Central memory CD8-positive, alpha-beta T cell (primary cell): ENCODE measurements around the gene TMPRSS11D.

Experiments used
- ATAC-seq: fragments of 150-1000 bp; cut with Tn5 transposase; replicated peaks from 2 replicates; pipeline ENCODE4 v1.10.0; 2022; ENCODE audit warnings: mild to moderate bottlenecking, moderate FRiP score, moderate number of reproducible peaks; ENCODE audit not compliant: poor library complexity, severe bottlenecking; ENCODE audit errors: extremely low read depth
- DNase-seq, 2 donors: peaks; one replicate each; pipeline ENCODE4 v3.0.0; 2021; ENCODE audit warnings: low spot score in 2 of 2
- H3K27ac Mint-ChIP-seq: one replicate; pipeline ENCODE4 v1.8.0; 2022; ENCODE audit warnings: low read depth, mild to moderate bottlenecking, moderate library complexity, mixed read lengths
- H3K27me3 Mint-ChIP-seq: one replicate; pipeline ENCODE4 v1.8.0; 2022; ENCODE audit warnings: mixed read lengths
- H3K36me3 Mint-ChIP-seq: one replicate; pipeline ENCODE4 v1.8.0; 2022; ENCODE audit warnings: mild to moderate bottlenecking, moderate library complexity, mixed read lengths; ENCODE audit not compliant: insufficient read depth
- H3K4me1 Mint-ChIP-seq: one replicate; pipeline ENCODE4 v1.8.0; 2022; ENCODE audit warnings: mixed read lengths
- H3K4me3 Mint-ChIP-seq: one replicate; pipeline ENCODE4 v1.8.0; 2022; ENCODE audit warnings: mild to moderate bottlenecking, moderate library complexity, mixed read lengths
- H3K9me3 Mint-ChIP-seq: one replicate; pipeline ENCODE4 v1.8.0; 2022; ENCODE audit warnings: mixed read lengths

The TMPRSS11D gene

DNA sequence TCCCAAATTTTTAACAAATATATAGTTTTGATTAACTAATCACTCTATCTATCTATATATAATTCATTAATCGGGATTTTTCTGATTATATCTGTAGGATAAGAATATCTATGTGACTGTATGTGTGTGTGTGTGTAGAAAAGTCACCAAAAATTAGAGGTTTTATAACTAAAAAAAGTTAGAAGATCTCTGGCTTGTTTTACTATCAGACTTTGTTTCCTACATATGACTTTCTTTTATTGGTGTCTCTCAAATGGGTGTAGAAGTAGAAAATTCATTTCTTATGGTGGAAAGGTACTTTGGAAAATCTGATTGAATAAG is 26.7 kb upstream of the TMPRSS11D start:
- no peak for ATAC-seq
- H3K4me3 Mint-ChIP-seq = no peak overlapping the region

DNA sequence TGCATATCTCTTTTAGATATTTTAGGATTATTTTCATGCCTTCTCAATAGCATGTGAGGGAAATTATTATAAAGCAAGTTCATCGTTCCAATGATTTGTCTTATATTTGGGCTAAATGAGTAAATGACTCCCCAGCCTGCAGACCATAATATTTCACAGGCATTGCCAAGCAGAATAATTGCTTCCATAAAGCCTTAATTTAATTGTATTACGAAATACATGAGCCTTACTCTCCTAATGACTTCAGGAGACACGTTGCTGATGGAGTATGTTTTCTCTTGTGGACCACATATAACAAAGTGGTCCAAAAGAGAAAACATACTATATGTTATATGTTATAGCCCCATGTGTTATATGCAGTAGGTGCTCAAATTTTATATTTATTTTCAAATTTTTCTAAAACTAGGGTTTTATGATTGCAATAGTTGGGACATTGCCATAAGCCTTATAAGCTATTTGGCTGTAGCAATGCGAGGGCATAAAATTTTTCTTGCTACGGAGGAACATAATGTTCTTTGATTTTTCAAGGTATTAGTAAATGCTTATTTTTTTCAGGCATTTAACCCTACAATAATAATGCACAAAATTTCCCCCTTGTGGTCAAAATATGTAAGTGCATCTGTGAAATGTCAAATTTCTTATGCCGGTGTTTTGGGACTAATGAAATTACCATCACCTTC is 26.2 kb upstream of the TMPRSS11D start:
- ATAC-seq = no peak
- Mint-ChIP-seq H3K4me1 (no peaks in the 10 kb centered on the region), H3K27ac (no peak overlapping the region), H3K9me3 (no peaks in the 10 kb centered on the region), H3K4me3 (no peak overlapping the region), H3K36me3 (no peaks in the 10 kb centered on the region), H3K27me3 (peaks cover 27% of the 10 kb centered on the region)
- DNase-seq = no peak

More for the DNA sequence above, 26.7 kb upstream of the TMPRSS11D start:
- Mint-ChIP-seq H3K9me3 (no peaks in the 10 kb centered on the region), H3K36me3 (no peaks in the 10 kb centered on the region), H3K27me3 (peaks cover 29% of the 10 kb centered on the region), H3K4me1 (no peaks in the 10 kb centered on the region), H3K27ac (no peak overlapping the region)
- DNase-seq = no peak

DNA sequence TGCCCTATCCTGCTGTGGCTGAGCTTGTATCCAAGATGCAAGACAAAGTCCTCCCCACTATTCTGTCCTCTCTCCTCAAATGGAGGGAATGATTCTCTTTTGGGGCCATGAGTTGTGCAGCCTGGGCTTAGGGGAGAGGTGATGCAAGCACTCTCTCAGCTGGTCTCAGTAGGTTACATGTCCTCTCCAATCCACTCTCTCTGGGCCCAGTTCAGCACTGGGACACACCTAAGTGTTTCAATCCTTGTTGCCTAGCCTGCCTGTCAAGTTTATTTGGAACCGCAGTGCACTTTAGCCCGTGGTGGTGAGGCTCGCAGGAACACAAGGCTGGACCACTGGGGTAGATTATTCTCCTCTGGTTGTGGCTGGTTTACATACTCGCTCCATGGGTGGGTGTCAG is 23.8 kb upstream of the TMPRSS11D start:
- DNase-seq (no peak), ATAC-seq (no peak)
- H3K27me3 Mint-ChIP-seq = peaks cover 14% of the 10 kb centered on the region
- no peaks in the 10 kb centered on the region for H3K4me1 Mint-ChIP-seq
- no peaks in the 10 kb centered on the region for H3K9me3 Mint-ChIP-seq
- no peak overlapping the region for H3K4me3 Mint-ChIP-seq
- no peak overlapping the region for H3K27ac Mint-ChIP-seq
- no peaks in the 10 kb centered on the region for H3K36me3 Mint-ChIP-seq

DNA sequence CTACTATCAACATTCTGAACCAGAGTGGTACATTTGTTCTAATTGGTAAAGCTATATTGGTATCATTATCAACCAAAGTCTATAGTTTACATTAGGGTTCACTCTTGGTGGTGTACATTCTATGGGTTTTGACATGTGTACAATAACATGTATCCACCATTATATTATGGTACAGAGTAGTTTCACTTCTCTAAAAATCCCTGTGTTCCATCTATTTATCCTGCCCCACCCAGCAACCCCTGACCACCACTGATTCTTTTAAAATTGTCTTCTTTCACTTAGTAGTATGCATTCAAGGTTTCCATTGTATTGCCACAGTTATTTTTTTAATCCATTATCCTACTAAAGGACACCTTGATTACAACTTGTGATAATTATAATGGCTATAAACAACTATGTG is 15.3 kb upstream of the TMPRSS11D start:
- Mint-ChIP-seq H3K4me3 (no peak overlapping the region), H3K4me1 (no peaks in the 10 kb centered on the region), H3K27ac (no peak overlapping the region), H3K36me3 (no peaks in the 10 kb centered on the region), H3K9me3 (no peaks in the 10 kb centered on the region), H3K27me3 (no peaks in the 10 kb centered on the region)
- no peak for ATAC-seq
- DNase-seq = no peak

DNA sequence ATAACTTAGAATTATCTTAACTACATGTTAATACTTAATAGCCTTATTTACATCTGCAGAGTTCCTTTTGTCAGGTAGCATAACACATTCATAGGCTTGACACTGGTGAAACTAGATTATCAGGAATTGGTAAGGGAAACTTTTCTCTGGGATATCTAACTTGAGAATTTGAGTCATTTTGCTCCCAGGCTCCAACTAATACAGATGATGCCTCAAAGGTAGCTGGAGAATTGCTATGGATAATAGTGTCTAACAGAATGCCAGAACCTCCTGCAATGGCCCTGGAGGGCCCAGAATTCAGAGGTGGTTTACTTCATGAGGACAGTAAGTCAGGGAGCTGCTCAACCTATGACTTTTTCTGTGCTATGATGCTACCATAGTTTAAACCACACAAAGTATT is 13.9 kb upstream of the TMPRSS11D start:
- H3K9me3 Mint-ChIP-seq = no peaks in the 10 kb centered on the region
- H3K4me3 Mint-ChIP-seq = no peak overlapping the region
- ATAC-seq = no peak

DNA sequence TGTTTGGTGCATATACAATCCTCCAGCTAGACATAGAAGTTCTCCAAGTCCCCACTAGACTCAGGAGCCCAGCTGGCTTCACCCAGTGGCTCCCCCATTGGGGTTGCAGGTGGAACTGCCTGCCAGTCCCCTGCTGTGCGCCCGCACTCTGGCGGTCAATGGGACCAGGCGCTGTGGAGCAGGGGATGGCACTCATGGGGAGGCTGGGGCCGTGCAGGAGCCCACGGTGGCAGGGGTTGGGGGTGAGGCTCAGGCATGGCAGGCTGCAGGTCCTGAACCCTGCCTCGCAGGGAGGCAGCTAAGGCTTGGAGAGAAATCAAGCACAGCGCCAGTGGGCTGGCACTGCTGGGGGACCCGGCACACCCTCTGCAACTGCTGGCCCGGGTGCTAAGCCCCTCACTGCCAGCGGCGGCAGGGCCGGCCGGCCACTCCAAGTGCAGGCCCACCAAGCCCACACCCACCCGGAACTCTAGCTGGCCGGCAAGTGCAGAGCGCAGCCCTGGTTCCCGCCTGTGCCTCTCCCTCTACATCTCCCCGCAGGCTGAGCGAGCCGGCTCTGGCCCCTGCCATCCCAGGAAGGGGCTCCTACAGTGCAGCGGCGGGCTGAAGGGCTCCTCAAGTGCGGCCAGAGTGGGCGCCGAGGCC is 12.7 kb upstream of the TMPRSS11D start:
- DNase-seq = no peak
- Mint-ChIP-seq H3K4me1 (no peaks in the 10 kb centered on the region), H3K27ac (no peak overlapping the region), H3K4me3 (no peak overlapping the region), H3K9me3 (no peaks in the 10 kb centered on the region), H3K27me3 (no peaks in the 10 kb centered on the region), H3K36me3 (no peaks in the 10 kb centered on the region)
- no peak for ATAC-seq

More for the DNA sequence above, 13.9 kb upstream of the TMPRSS11D start:
- Mint-ChIP-seq H3K4me1 (no peaks in the 10 kb centered on the region), H3K27me3 (no peaks in the 10 kb centered on the region), H3K36me3 (no peaks in the 10 kb centered on the region), H3K27ac (no peak overlapping the region)
- DNase-seq = no peak

DNA sequence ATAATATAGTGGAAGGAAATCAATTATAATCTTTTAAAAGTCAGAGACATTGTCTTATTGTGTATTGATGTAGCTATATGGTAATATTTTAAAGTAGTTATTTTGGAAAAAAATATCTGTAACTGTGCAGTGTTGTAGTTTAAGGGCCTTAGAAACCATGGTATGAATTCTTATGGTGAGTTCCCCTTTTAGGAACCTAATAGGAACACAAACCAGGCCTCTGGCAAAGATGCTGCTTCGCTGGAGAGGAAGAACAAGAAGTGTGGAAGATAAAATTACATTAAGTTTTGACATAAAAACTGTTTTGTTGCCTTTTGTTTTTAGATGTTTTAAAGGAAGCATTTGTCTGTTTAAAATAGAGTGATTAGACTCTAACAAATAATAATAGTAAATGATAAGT is 10.9 kb upstream of the TMPRSS11D start:
- Mint-ChIP-seq H3K4me3 (no peak overlapping the region), H3K4me1 (no peaks in the 10 kb centered on the region), H3K27ac (no peak overlapping the region), H3K9me3 (no peaks in the 10 kb centered on the region), H3K27me3 (no peaks in the 10 kb centered on the region), H3K36me3 (no peaks in the 10 kb centered on the region)
- no peak for DNase-seq
- no peak for ATAC-seq

DNA sequence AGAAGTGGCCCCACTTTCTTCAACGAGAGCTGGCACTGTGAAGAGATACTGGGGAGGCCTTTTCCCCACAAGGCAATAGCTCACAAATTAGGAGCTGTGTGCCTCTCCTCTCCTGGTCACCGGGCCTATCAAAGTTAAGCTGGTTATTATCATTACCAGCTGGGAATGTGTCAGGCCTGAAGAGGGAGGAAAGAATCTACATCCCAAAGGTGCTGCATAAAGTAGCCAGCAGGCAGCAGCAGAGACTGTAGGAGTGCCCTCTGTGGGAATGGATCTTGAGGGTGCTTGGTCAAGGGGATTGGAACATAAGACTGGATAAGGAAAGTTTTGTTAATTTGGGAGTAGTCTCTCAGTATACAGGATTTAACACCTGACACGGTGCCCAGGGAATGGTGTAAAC is 9.1 kb upstream of the TMPRSS11D start:
- no peaks in the 10 kb centered on the region for H3K27me3 Mint-ChIP-seq
- H3K4me3 Mint-ChIP-seq = no peak overlapping the region
- no peaks in the 10 kb centered on the region for H3K4me1 Mint-ChIP-seq
- H3K36me3 Mint-ChIP-seq = no peaks in the 10 kb centered on the region
- no peak overlapping the region for H3K27ac Mint-ChIP-seq
- ATAC-seq = no peak
- H3K9me3 Mint-ChIP-seq = no peaks in the 10 kb centered on the region
- DNase-seq = no peak

DNA sequence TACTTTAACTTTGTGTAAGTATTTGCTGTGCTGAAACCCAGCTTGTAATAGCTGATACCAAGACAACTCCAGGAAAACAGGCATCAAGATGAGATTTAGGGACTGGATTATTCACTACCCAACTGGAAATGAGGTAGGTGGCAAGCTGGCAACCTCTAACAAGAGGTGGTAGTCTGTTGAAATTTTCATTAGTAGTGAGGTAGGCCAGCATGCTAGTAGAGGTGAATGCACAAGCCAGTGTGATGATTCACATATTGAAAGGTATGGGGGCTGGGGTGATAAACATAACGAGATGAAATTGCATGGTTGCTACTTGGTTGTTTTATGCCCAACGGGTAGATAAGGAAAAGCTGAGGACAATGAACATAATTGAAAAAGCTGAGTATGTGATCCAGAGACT is 8.5 kb upstream of the TMPRSS11D start:
- H3K4me1 Mint-ChIP-seq = no peaks in the 10 kb centered on the region
- no peaks in the 10 kb centered on the region for H3K9me3 Mint-ChIP-seq
- H3K27me3 Mint-ChIP-seq = no peaks in the 10 kb centered on the region
- no peaks in the 10 kb centered on the region for H3K36me3 Mint-ChIP-seq
- H3K27ac Mint-ChIP-seq = no peak overlapping the region
- ATAC-seq (no peak), DNase-seq (no peak)
- no peak overlapping the region for H3K4me3 Mint-ChIP-seq

DNA sequence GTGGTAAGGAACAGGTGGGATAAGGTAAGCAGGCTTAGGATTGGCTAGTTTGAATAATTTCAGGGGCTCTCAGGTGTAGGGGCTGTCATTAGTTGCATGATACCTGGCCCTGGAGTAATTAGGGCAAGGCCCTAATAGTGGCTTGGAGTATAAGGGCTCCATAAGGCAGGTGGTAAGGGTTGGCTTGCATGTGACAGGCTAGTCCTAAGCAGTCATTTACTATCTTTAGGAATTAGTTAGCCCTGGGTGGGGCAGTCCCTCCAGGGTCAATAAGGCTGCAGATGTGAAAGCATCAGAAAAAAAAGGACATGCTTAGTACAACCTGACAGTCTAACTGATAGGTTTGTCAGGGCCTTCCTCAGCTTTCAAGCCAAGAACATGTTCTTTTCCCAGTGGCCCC is 7.8 kb upstream of the TMPRSS11D start:
- no peaks in the 10 kb centered on the region for H3K36me3 Mint-ChIP-seq
- H3K4me3 Mint-ChIP-seq = no peak overlapping the region
- DNase-seq (no peak), ATAC-seq (no peak)
- no peaks in the 10 kb centered on the region for H3K27me3 Mint-ChIP-seq
- no peaks in the 10 kb centered on the region for H3K4me1 Mint-ChIP-seq
- no peaks in the 10 kb centered on the region for H3K9me3 Mint-ChIP-seq
- no peak overlapping the region for H3K27ac Mint-ChIP-seq

DNA sequence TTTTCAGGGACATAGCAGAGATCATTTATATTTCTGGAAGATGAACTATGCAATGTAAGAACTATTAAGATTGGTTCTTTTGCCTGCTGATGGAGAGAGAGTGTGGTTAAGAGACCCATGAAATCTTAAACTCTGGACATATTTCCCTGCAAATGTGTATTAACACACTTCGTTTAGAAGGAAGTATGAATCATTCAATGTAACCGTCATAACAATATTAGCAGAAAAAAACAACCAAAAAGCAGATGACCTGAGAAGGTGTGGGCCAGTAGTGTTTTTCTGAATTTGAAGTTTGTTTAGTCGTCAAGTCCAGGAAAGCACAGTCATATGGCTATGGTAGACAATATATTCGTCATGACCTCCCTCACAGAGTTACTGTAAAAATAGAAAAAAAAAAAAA is 2.5 kb upstream of the TMPRSS11D start:
- H3K27me3 Mint-ChIP-seq = peaks cover 10% of the 10 kb centered on the region
- no peak overlapping the region for H3K4me3 Mint-ChIP-seq
- H3K9me3 Mint-ChIP-seq = no peaks in the 10 kb centered on the region
- no peaks in the 10 kb centered on the region for H3K36me3 Mint-ChIP-seq
- no peak overlapping the region for H3K27ac Mint-ChIP-seq
- ATAC-seq (no peak), DNase-seq (no peak)
- H3K4me1 Mint-ChIP-seq = no peaks in the 10 kb centered on the region

DNA sequence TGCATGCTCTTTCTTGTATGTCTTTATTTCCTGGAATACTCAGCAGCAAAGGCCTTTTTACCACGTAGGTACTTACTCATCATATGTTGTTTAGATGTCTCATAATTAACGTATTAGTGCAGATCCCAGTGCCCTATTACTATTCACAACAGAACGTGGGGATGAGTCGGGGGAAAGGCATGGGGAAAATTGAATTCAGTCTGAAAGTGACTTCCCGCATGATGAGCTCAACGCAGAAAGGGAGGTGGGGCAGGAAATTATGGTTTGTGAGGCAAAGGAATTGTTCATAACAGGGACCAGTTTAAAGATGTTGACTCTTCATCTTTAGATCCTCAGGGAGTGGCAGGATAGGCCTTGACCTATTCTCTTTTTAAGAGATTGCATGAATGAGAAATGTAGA is 2.0 kb upstream of the TMPRSS11D start:
- no peak overlapping the region for H3K27ac Mint-ChIP-seq
- no peak for DNase-seq
- no peak overlapping the region for H3K4me3 Mint-ChIP-seq

DNA sequence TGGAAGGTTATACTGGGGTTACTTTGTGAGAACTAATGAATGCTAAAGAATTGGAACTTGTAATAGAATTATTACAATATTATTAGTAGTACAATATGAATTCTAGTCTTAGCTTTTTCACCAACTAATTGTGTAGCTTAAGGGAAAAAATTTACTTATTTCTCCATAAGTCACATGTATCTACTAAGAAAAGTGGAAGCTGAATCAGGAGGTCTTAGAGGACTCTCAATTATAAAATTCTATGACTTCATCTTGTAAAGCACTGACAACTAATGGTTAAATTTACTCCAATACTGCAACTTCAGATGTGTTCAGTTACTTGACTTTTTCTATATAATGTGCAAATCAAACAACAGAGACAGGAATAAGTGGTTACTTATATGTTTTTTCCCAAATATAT is 899 bp upstream of the TMPRSS11D start:
- H3K4me1 Mint-ChIP-seq = no peaks in the 10 kb centered on the region
- no peak overlapping the region for H3K27ac Mint-ChIP-seq
- DNase-seq = no peak
- no peaks in the 10 kb centered on the region for H3K9me3 Mint-ChIP-seq
- no peaks in the 10 kb centered on the region for H3K36me3 Mint-ChIP-seq
- no peak for ATAC-seq
- H3K27me3 Mint-ChIP-seq = peaks cover 10% of the 10 kb centered on the region
- no peak overlapping the region for H3K4me3 Mint-ChIP-seq

More for the DNA sequence above, 2.0 kb upstream of the TMPRSS11D start:
- no peaks in the 10 kb centered on the region for H3K4me1 Mint-ChIP-seq
- peaks cover 10% of the 10 kb centered on the region for H3K27me3 Mint-ChIP-seq
- no peaks in the 10 kb centered on the region for H3K9me3 Mint-ChIP-seq
- no peaks in the 10 kb centered on the region for H3K36me3 Mint-ChIP-seq
- no peak for ATAC-seq
